H1 (cell line): ENCODE measurements around the gene C1QL2. TPM values are rescaled to one million over a fixed set of nuclear protein-coding genes. Genes with fewer than 3 reads are reported as not detected.
A peak's percentile ranks its signal among the peaks of the same experiment; 100 is the strongest.

Experiments
- CTCF ChIA-PET: fragments of 300-600 bp; sonication (Branson Sonifier 250); formaldehyde crosslinking; loops from one replicate; lab custom pipeline; 2021; ENCODE audit not compliant: partially characterized antibody; lab: Charles Lee
- POLR2A ChIA-PET: fragments of 300-600 bp; sonication (Branson Sonifier 250); formaldehyde crosslinking; loops from one replicate; lab custom pipeline; 2021; ENCODE audit warnings: inconsistent platforms; ENCODE audit not compliant: partially characterized antibody; lab: Charles Lee
- DNase-seq, 2 experiments: peaks; one replicate each; pipeline versions ENCODE4 v3.0.0 to v3.0.0-alpha.2; 2010 to 2022; ENCODE audit warnings: low spot score in 2 of 2, low read depth in 1 of 2, mixed read lengths in 1 of 2
- FAIRE-seq: peaks from 2 replicates; lab custom pipeline; 2011; peaks lifted over from hg19 to GRCh38; lab: Jason Lieb, UNC
- H2AFZ ChIP-seq: 2 replicates; pipeline ENCODE4 v1.8.1; 2012; ENCODE audit warnings: low read length, inconsistent platforms
- H2AK5ac ChIP-seq: 2 replicates; pipeline ENCODE4 v1.6.1; 2013; ENCODE audit warnings: low read depth, low read length
- H2BK120ac ChIP-seq: replicated peaks from 2 replicates; pipeline ENCODE3; 2013; ENCODE audit warnings: low read depth, low read length, inconsistent platforms
- H2BK12ac ChIP-seq: 2 replicates; pipeline ENCODE4 v1.6.1; 2013; ENCODE audit warnings: low read depth, low read length
- H2BK15ac ChIP-seq: 2 replicates; pipeline ENCODE4 v1.6.1; 2013; ENCODE audit warnings: low read length
- H2BK20ac ChIP-seq: 2 replicates; pipeline ENCODE4 v1.6.1; 2013; ENCODE audit warnings: low read length
- H2BK5ac ChIP-seq: 2 replicates; pipeline ENCODE4 v1.6.1; 2013; ENCODE audit warnings: low read depth, low read length
- H3K14ac ChIP-seq: 2 replicates; pipeline ENCODE4 v1.6.1; 2013; ENCODE audit warnings: inconsistent platforms; ENCODE audit not compliant: insufficient read length
- H3K18ac ChIP-seq: 2 replicates; pipeline ENCODE4 v1.6.1; 2013; ENCODE audit warnings: low read length; ENCODE audit errors: extremely low read depth
- H3K23ac ChIP-seq: 2 replicates; pipeline ENCODE4 v1.6.1; 2013; ENCODE audit warnings: inconsistent platforms; ENCODE audit not compliant: insufficient read length
- H3K23me2 ChIP-seq: 2 replicates; pipeline ENCODE4 v1.6.1; 2013; ENCODE audit warnings: low read depth, low read length
- H3K27ac ChIP-seq: 2 replicates; pipeline ENCODE4 v1.6.1; 2011; ENCODE audit warnings: low read depth, low read length, inconsistent platforms
- H3K27me3 ChIP-seq, 4 experiments: replicated peaks in 1 of 4; 1 replicate in 1 of 4; 2 replicates in 3 of 4; pipeline versions ENCODE4 v1.6.1 to v1.8.1; 2011 to 2013; ENCODE audit warnings: low read length in 3 of 4, mild to moderate bottlenecking in 3 of 4, inconsistent platforms in 2 of 4, mixed read lengths in 2 of 4, moderate library complexity in 1 of 4; ENCODE audit not compliant: control insufficient read depth in 3 of 4, insufficient read depth in 3 of 4; ENCODE audit errors: extremely low read depth in 1 of 4
- H3K36me3 ChIP-seq, 4 experiments: 2 replicates each; pipeline versions ENCODE4 v1.6.1 to v1.8.1; 2011 to 2013; ENCODE audit warnings: mild to moderate bottlenecking in 4 of 4, low read length in 3 of 4, moderate library complexity in 2 of 4, control low read depth in 1 of 4, inconsistent platforms in 1 of 4; ENCODE audit not compliant: insufficient read depth in 4 of 4, control insufficient read depth in 2 of 4
- H3K4ac ChIP-seq: replicated peaks from 2 replicates; pipeline ENCODE3; 2013; ENCODE audit warnings: low read length, low read depth, mixed read lengths, inconsistent platforms; ENCODE audit not compliant: insufficient read length
- H3K4me1 ChIP-seq, 4 experiments: replicated peaks in 1 of 4; 1 replicate in 1 of 4; 2 replicates in 3 of 4; pipeline versions ENCODE4 v1.6.1 to v1.8.1; 2011 to 2013; ENCODE audit warnings: low read length in 3 of 4, inconsistent platforms in 2 of 4, mixed read lengths in 1 of 4; ENCODE audit not compliant: insufficient read depth in 4 of 4, control insufficient read depth in 3 of 4
- H3K4me2 ChIP-seq, 2 experiments: 2 replicates each; pipeline versions ENCODE4 v1.6.1 to v1.8.1; 2011 to 2013; ENCODE audit warnings: low read depth in 2 of 2, low read length in 2 of 2, control low read depth in 1 of 2, inconsistent platforms in 1 of 2, mild to moderate bottlenecking in 1 of 2; ENCODE audit not compliant: insufficient read depth in 1 of 2
- H3K4me3 ChIP-seq, 4 experiments: fragments of 200-600, 300-600 bp in 1 of 4; sonication (generic), shearing (Covaris generic), sonication (Bioruptor Twin) in 1 of 4; 2 replicates each; pipeline versions ENCODE4 v1.5.1 to v1.8.1; 2011 to 2016; ENCODE audit warnings: low read length in 4 of 4, low read depth in 3 of 4, control low read depth in 2 of 4, inconsistent platforms in 2 of 4, mild to moderate bottlenecking in 2 of 4, mixed read lengths in 1 of 4, moderate library complexity in 1 of 4; ENCODE audit not compliant: insufficient read depth in 2 of 4; ENCODE audit errors: extremely low read depth in 1 of 4
- H3K56ac ChIP-seq: replicated peaks from 2 replicates; pipeline ENCODE3; 2013; ENCODE audit warnings: low read depth, mild to moderate bottlenecking, mixed read lengths, low read length, inconsistent platforms; ENCODE audit not compliant: insufficient read length
- H3K79me1 ChIP-seq: 2 replicates; pipeline ENCODE4 v1.6.1; 2013; ENCODE audit warnings: low read depth, low read length, control low read depth
- H3K79me2 ChIP-seq, 2 experiments: 2 replicates each; pipeline versions ENCODE4 v1.6.1 to v1.8.1; 2012 to 2013; ENCODE audit warnings: low read length in 2 of 2, mild to moderate bottlenecking in 2 of 2, inconsistent platforms in 1 of 2; ENCODE audit not compliant: insufficient read depth in 2 of 2, control insufficient read depth in 1 of 2
- H3K9ac ChIP-seq, 4 experiments: replicated peaks in 1 of 4; 1 replicate in 1 of 4; 2 replicates in 3 of 4; pipeline versions ENCODE4 v1.6.1 to v1.8.1; 2011 to 2013; ENCODE audit warnings: low read depth in 3 of 4, low read length in 3 of 4, control low read depth in 2 of 4, mild to moderate bottlenecking in 2 of 4, moderate library complexity in 2 of 4, inconsistent platforms in 1 of 4; ENCODE audit errors: extremely low read depth in 1 of 4
- H3K9me3 ChIP-seq, 2 experiments: 2 replicates each; pipeline versions ENCODE4 v1.6.1 to v1.8.1; 2012 to 2013; ENCODE audit warnings: mild to moderate bottlenecking in 2 of 2, moderate library complexity in 2 of 2, control low read depth in 1 of 2, inconsistent platforms in 1 of 2, low read depth in 1 of 2, low read length in 1 of 2, mixed read lengths in 1 of 2; ENCODE audit not compliant: insufficient read depth in 2 of 2
- H4K20me1 ChIP-seq, 2 experiments: replicated peaks in 1 of 2; 2 replicates each; pipeline versions ENCODE3 to v1.8.1; 2011 to 2013; ENCODE audit warnings: inconsistent platforms in 2 of 2, low read length in 2 of 2, mild to moderate bottlenecking in 1 of 2; ENCODE audit not compliant: insufficient read depth in 2 of 2, control insufficient read depth in 1 of 2
- H4K5ac ChIP-seq: 2 replicates; pipeline ENCODE4 v1.6.1; 2013; ENCODE audit warnings: low read length, low read depth, mixed read lengths, inconsistent platforms; ENCODE audit not compliant: insufficient read length
- H4K8ac ChIP-seq: 2 replicates; pipeline ENCODE4 v1.8.0; 2013; ENCODE audit warnings: mild to moderate bottlenecking, moderate library complexity, low read length, inconsistent platforms; ENCODE audit not compliant: insufficient read depth; ENCODE audit errors: extremely low read depth
- H4K91ac ChIP-seq: replicated peaks from 2 replicates; pipeline ENCODE3; 2013; ENCODE audit warnings: low read length, mixed read lengths, inconsistent platforms; ENCODE audit not compliant: insufficient read length
- EZH2 ChIP-seq: fragments of 200-600 bp; sonication (generic); IDR thresholded peaks from 2 replicates; pipeline ENCODE4 v1.7.1; 2012; ENCODE audit warnings: low read depth, mild to moderate bottlenecking, moderate library complexity, low read length, inconsistent platforms; ENCODE audit not compliant: severe bottlenecking
- KDM4A ChIP-seq: IDR thresholded peaks from one replicate; pipeline ENCODE4 v1.7.1; 2012; ENCODE audit warnings: low read depth, mild to moderate bottlenecking, moderate library complexity, low read length, inconsistent platforms; ENCODE audit not compliant: severe bottlenecking
- MAFK ChIP-seq: IDR thresholded peaks from 2 replicates; pipeline ENCODE4 v1.6.1; 2012; ENCODE audit warnings: low read depth, mild to moderate bottlenecking, improper control_type of control experiment, low read length
- SUZ12 ChIP-seq: fragments of 200-600 bp; sonication (generic); IDR thresholded peaks from 2 replicates; pipeline ENCODE4 v1.6.1; 2012; ENCODE audit warnings: mild to moderate bottlenecking, inconsistent platforms, low read length, moderate library complexity, mixed read lengths
- WGBS, 2 experiments: shearing (Covaris generic) in 1 of 2; methylation state at CpG; one replicate each; pipeline versions ENCODE4 v1.1.6 to v1.1.7; 2013 to 2015; ENCODE audit warnings: low lambda C conversion rate in 2 of 2, mixed read lengths in 2 of 2, inconsistent platforms in 1 of 2, low coverage in 1 of 2, missing lambda C conversion rate in 1 of 2; ENCODE audit not compliant: insufficient replicate concordance in 2 of 2, insufficient coverage in 1 of 2, insufficient read length in 1 of 2; ENCODE audit errors: extremely low coverage in 1 of 2, missing lambda C conversion rate in 1 of 2; 5-methylcytosine and 5-hydroxymethylcytosine counted together
- polyA plus RNA-seq, 7 experiments: library from polyadenylated mRNA; depleted of rRNA in 3 of 7; stranded (reverse) in 5 of 7; unstranded in 2 of 7; fragments of >200 nt in 5 of 7; fragments of 200-250 nt in 2 of 7; gene quantifications; 1 replicate in 5 of 7; 2 replicates in 1 of 7; 4 replicates in 1 of 7; pipeline versions ENCODE4 v1.2.1 to v1.2.3, GENCODE V29; 2011 to 2013; ENCODE audit warnings: missing spikeins in 2 of 7, mixed read lengths in 2 of 7
- total RNA-seq: library from RNA; stranded (reverse); fragmentation: NEBNext Ultra II Directional; extraction: Animal tissue kit (Norgen Biotek cat#: 25700); gene quantifications from 2 replicates; pipeline ENCODE4 v1.2.1, GENCODE V29; 2021

The C1QL2 gene
- total and polyA plus RNA-seq, 2 of the 8 experiments (the other 6 are each of a cell fraction or from before 2014, with no cell fraction given), result 0.80 to 0.88 TPM

GRCh38 chr2:119157850-119158511 lies 570 bp downstream of the C1QL2 start:
- no peak overlapping the region for H2BK5ac ChIP-seq
- peaks cover 32% of the 10 kb centered on the region for H3K23me2 ChIP-seq
- peaks cover 4 to 28% (median 18%) of the 10 kb centered on the region in 4 experiments for H3K4me1 ChIP-seq
- H3K9me3 ChIP-seq, result no peaks in the 10 kb centered on the region; a peak in 1 of 4 replicates
- FAIRE-seq (no peak), DNase-seq (peak in 1 of 2 experiments; percentile 58)
- no peak overlapping the region for H2AFZ ChIP-seq
- no peak overlapping the region for H3K23ac ChIP-seq
- no peak overlapping the region for H4K91ac ChIP-seq
- ChIA-PET POLR2A (interaction anchor here (1.4 kb wide), 1 partner anchor 19 kb away, joined by 3 read pairs; no protein-coding TSS in a partner anchor), CTCF (interaction anchor here (0.9 to 1.0 kb wide), 2 partner anchors 12 to 52 kb away, joined by 3 read pairs; no protein-coding TSS in a partner anchor)
- no peak overlapping the region for H4K5ac ChIP-seq
- H3K79me1 ChIP-seq, result no peaks in the 10 kb centered on the region
- no peak overlapping the region for H2BK20ac ChIP-seq
- H3K27me3 ChIP-seq, result peaks cover 29 to 41% (median 38%) of the 10 kb centered on the region in 4 experiments
- H3K9ac ChIP-seq, result no peak overlapping the region
- no peak overlapping the region for H3K56ac ChIP-seq
- H3K14ac ChIP-seq, result no peak overlapping the region
- WGBS, 2 experiments, result 3% methylated on average over 34 of the region's 78 CpGs; no CpG with 5 or more reads in 1 of the 2 experiments
- no peaks in the 10 kb centered on the region for H4K20me1 ChIP-seq
- H2BK12ac ChIP-seq, result no peak overlapping the region
- H4K8ac ChIP-seq, result no peak overlapping the region
- H2AK5ac ChIP-seq, result no peak overlapping the region
- H3K18ac ChIP-seq, result no peak overlapping the region; the same call in 1 of the 2 replicates
- H3K79me2 ChIP-seq, result no peaks in the 10 kb centered on the region
- no peak overlapping the region for H2BK15ac ChIP-seq
- H3K4me2 ChIP-seq, result peak overlapping the region; percentile 97 to 99
- peaks cover 0 to 10% (median 0%) of the 10 kb centered on the region in 4 experiments; a peak in 1 of 8 replicates for H3K36me3 ChIP-seq
- H3K27ac ChIP-seq, result no peak overlapping the region
- no peak overlapping the region for H2BK120ac ChIP-seq
- H3K4me3 ChIP-seq, result peak overlapping the region; percentile 61 to 73 (median 68)
- H3K4ac ChIP-seq, result no peak overlapping the region
- TF ChIP-seq KDM4A, result peak; percentile 2
- peak; percentile 64 for TF ChIP-seq EZH2
- no peak for TF ChIP-seq MAFK
- TF ChIP-seq SUZ12, result peak; percentile 11
